ENCODE measurements around the gene RAB24. TPM values are rescaled to one million over a fixed set of nuclear protein-coding genes. Genes with fewer than 3 reads are reported as not detected.

Gene RAB24
- total and polyA plus RNA-seq, 4 donors: 8.5 to 19.0 (median 12.0) TPM

- DNase-seq (ENCODE audit: low spot score): no peak
Measured at GRCh38 chr5:177329883-177330282, 26.4 kb upstream of the RAB24 start.

More at GRCh38 chr5:177329883-177330282, 26.4 kb upstream of the RAB24 start:
- H3K27me3 ChIP-seq (ENCODE audit: control insufficient read depth in 4 of 4, insufficient read depth in 4 of 4, low read length in 3 of 4): no peaks in the 10 kb centered on the region
- no peaks in the 10 kb centered on the region for H3K9me3 ChIP-seq (ENCODE audit: control insufficient read depth in 4 of 4, low read length in 3 of 4)
- no peak overlapping the region for H3K27ac ChIP-seq (ENCODE audit: low read depth in 1 of 2, low read length in 2 of 2)
- WGBS: 90% methylated on average over 6 of the region's 6 CpGs
- H3K4me3 ChIP-seq (ENCODE audit: low read depth in 1 of 3, low read length in 3 of 3): no peak overlapping the region
- no peak overlapping the region for H3K9ac ChIP-seq (ENCODE audit: low read depth in 1 of 2, low read length in 2 of 2)
- TF ChIP-seq ATF3 (IDR thresholded peaks at IDR 0.05): no peak
- TF ChIP-seq JUND (IDR thresholded peaks at IDR 0.05): no peak
- TF ChIP-seq HNF4A (conservative IDR thresholded peaks at IDR 0.05): no peak
- no peak for TF ChIP-seq NR2F2 (IDR thresholded peaks at IDR 0.05)
- TF ChIP-seq ZBTB33 (IDR thresholded peaks at IDR 0.05): no peak
- no peak for TF ChIP-seq TAF1 (conservative IDR thresholded peaks at IDR 0.05)
- TF ChIP-seq GABPA (IDR thresholded peaks at IDR 0.05 in 1 of 2, conservative IDR thresholded peaks at IDR 0.05 in 1 of 2): no peak
- no peak for TF ChIP-seq RAD21 (IDR thresholded peaks at IDR 0.05)
- no peak for TF ChIP-seq FOXA1 (IDR thresholded peaks at IDR 0.05)
- TF ChIP-seq, protein P1, sequence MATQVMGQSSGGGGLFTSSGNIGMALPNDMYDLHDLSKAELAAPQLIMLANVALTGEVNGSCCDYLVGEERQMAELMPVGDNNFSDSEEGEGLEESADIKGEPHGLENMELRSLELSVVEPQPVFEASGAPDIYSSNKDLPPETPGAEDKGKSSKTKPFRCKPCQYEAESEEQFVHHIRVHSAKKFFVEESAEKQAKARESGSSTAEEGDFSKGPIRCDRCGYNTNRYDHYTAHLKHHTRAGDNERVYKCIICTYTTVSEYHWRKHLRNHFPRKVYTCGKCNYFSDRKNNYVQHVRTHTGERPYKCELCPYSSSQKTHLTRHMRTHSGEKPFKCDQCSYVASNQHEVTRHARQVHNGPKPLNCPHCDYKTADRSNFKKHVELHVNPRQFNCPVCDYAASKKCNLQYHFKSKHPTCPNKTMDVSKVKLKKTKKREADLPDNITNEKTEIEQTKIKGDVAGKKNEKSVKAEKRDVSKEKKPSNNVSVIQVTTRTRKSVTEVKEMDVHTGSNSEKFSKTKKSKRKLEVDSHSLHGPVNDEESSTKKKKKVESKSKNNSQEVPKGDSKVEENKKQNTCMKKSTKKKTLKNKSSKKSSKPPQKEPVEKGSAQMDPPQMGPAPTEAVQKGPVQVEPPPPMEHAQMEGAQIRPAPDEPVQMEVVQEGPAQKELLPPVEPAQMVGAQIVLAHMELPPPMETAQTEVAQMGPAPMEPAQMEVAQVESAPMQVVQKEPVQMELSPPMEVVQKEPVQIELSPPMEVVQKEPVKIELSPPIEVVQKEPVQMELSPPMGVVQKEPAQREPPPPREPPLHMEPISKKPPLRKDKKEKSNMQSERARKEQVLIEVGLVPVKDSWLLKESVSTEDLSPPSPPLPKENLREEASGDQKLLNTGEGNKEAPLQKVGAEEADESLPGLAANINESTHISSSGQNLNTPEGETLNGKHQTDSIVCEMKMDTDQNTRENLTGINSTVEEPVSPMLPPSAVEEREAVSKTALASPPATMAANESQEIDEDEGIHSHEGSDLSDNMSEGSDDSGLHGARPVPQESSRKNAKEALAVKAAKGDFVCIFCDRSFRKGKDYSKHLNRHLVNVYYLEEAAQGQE (IDR thresholded peaks at IDR 0.05): no peak
- TF ChIP-seq, protein P2, sequence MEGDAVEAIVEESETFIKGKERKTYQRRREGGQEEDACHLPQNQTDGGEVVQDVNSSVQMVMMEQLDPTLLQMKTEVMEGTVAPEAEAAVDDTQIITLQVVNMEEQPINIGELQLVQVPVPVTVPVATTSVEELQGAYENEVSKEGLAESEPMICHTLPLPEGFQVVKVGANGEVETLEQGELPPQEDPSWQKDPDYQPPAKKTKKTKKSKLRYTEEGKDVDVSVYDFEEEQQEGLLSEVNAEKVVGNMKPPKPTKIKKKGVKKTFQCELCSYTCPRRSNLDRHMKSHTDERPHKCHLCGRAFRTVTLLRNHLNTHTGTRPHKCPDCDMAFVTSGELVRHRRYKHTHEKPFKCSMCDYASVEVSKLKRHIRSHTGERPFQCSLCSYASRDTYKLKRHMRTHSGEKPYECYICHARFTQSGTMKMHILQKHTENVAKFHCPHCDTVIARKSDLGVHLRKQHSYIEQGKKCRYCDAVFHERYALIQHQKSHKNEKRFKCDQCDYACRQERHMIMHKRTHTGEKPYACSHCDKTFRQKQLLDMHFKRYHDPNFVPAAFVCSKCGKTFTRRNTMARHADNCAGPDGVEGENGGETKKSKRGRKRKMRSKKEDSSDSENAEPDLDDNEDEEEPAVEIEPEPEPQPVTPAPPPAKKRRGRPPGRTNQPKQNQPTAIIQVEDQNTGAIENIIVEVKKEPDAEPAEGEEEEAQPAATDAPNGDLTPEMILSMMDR (IDR thresholded peaks at IDR 0.05; ENCODE audit: low read depth, low read length, missing input control): no peak
- no peak for TF ChIP-seq SP1 (IDR thresholded peaks at IDR 0.05)
- no peak for TF ChIP-seq YY1 (IDR thresholded peaks at IDR 0.05)
- TF ChIP-seq RXRA (IDR thresholded peaks at IDR 0.05): no peak
- no peak for TF ChIP-seq FOXA2 (IDR thresholded peaks at IDR 0.05)
- TF ChIP-seq, protein P3, sequence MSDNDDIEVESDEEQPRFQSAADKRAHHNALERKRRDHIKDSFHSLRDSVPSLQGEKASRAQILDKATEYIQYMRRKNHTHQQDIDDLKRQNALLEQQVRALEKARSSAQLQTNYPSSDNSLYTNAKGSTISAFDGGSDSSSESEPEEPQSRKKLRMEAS (IDR thresholded peaks at IDR 0.05): no peak
- TF ChIP-seq HNF4G (IDR thresholded peaks at IDR 0.05): no peak
- peaks cover 3 to 9% (median 7%) of the 10 kb centered on the region in 4 donors for H3K4me1 ChIP-seq (ENCODE audit: control insufficient read depth in 4 of 4, insufficient read depth in 4 of 4, low read length in 3 of 4)
- peaks cover 18 to 51% (median 29%) of the 10 kb centered on the region in 4 donors for H3K36me3 ChIP-seq (ENCODE audit: control insufficient read depth in 4 of 4, insufficient read depth in 3 of 4, low read depth in 1 of 4, low read length in 3 of 4)
